Keratinocyte (primary cell): ENCODE results near the gene IRAK2. TPM values are rescaled to one million over a fixed set of nuclear protein-coding genes. Genes with fewer than 3 reads are reported as not detected.

Source experiments
- DNase-seq: peaks from one replicate; pipeline ENCODE4 v3.0.0-alpha.2; 2011; ENCODE audit warnings: low read depth, missing footprints, low spot score
- FAIRE-seq: peaks from 2 replicates; lab custom pipeline; 2011; peaks lifted over from hg19 to GRCh38; lab: Jason Lieb, UNC
- H2AFZ ChIP-seq: 2 replicates; pipeline ENCODE4 v1.6.0; 2012; ENCODE audit warnings: low read length, control low read depth, inconsistent platforms; ENCODE audit not compliant: control insufficient read depth
- H3K27ac ChIP-seq: 2 replicates; pipeline ENCODE4 v1.5.1; 2011; ENCODE audit warnings: low read length; ENCODE audit not compliant: control insufficient read depth, insufficient read depth
- H3K27me3 ChIP-seq: 3 replicates; pipeline ENCODE4 v1.6.0; 2011; ENCODE audit warnings: low read length; ENCODE audit not compliant: control insufficient read depth, insufficient read depth; ENCODE audit errors: extremely low read depth
- H3K36me3 ChIP-seq, 2 experiments: 2 replicates in 1 of 2; 3 replicates in 1 of 2; pipeline ENCODE4 v1.5.1; 2011; ENCODE audit warnings: low read length in 2 of 2, mild to moderate bottlenecking in 1 of 2; ENCODE audit not compliant: control insufficient read depth in 2 of 2, insufficient read depth in 2 of 2; ENCODE audit errors: extremely low read depth in 1 of 2
- H3K4me1 ChIP-seq: 3 replicates; pipeline ENCODE4 v1.5.1; 2011; ENCODE audit warnings: low read length; ENCODE audit not compliant: control insufficient read depth, insufficient read depth; ENCODE audit errors: extremely low read depth
- H3K4me2 ChIP-seq: 3 replicates; pipeline ENCODE4 v1.6.0; 2011; ENCODE audit warnings: low read depth, low read length; ENCODE audit not compliant: control insufficient read depth, insufficient read depth; ENCODE audit errors: extremely low read depth
- H3K4me3 ChIP-seq, 3 experiments: fragments of 200-600 bp in 1 of 3; sonication (generic) in 1 of 3; 2 replicates in 2 of 3; 3 replicates in 1 of 3; pipeline ENCODE4 v1.5.1; 2011 to 2016; ENCODE audit warnings: low read length in 3 of 3, mild to moderate bottlenecking in 3 of 3, control low read depth in 2 of 3, inconsistent platforms in 1 of 3, low read depth in 1 of 3, mixed read lengths in 1 of 3, mixed run types in 1 of 3, moderate library complexity in 1 of 3; ENCODE audit not compliant: control insufficient read depth in 2 of 3, insufficient read depth in 2 of 3; ENCODE audit errors: extremely low read depth in 1 of 3
- H3K79me2 ChIP-seq: 2 replicates; pipeline ENCODE4 v1.6.0; 2012; ENCODE audit warnings: low read length; ENCODE audit not compliant: control insufficient read depth, insufficient read depth
- H3K9ac ChIP-seq: 3 replicates; pipeline ENCODE4 v1.6.0; 2011; ENCODE audit warnings: low read length; ENCODE audit not compliant: control insufficient read depth, insufficient read depth; ENCODE audit errors: extremely low read depth
- H3K9me1 ChIP-seq: 3 replicates; pipeline ENCODE4 v1.6.0; 2011; ENCODE audit warnings: low read length; ENCODE audit not compliant: control insufficient read depth, insufficient read depth; ENCODE audit errors: extremely low read depth
- H3K9me3 ChIP-seq: 2 replicates; pipeline ENCODE4 v1.5.1; 2012; ENCODE audit warnings: low read depth, low read length; ENCODE audit not compliant: control insufficient read depth
- H4K20me1 ChIP-seq: 3 replicates; pipeline ENCODE4 v1.6.0; 2011; ENCODE audit warnings: low read length; ENCODE audit not compliant: control insufficient read depth, insufficient read depth; ENCODE audit errors: extremely low read depth
- CTCF ChIP-seq, 3 experiments: IDR thresholded peaks in 1 of 3; conservative IDR thresholded peaks in 1 of 3; optimal IDR thresholded peaks in 1 of 3; 2 replicates in 2 of 3; 3 replicates in 1 of 3; pipeline versions ENCODE3 to v1.5.1; 2011; ENCODE audit warnings: low read length in 3 of 3, mild to moderate bottlenecking in 3 of 3, moderate library complexity in 2 of 3, control low read depth in 1 of 3, inconsistent platforms in 1 of 3; ENCODE audit not compliant: insufficient read depth in 2 of 3; ENCODE audit errors: extremely low read depth in 1 of 3
- EZH2 ChIP-seq: IDR thresholded peaks from one replicate; pipeline ENCODE4 v1.6.1; 2012; ENCODE audit warnings: inconsistent platforms, mild to moderate bottlenecking, low read length, moderate library complexity
- dilution Hi-C: fragments of 300-500 bp; cut with MboI; formaldehyde crosslinking; loops from one replicate; pipeline ENCODE4 v1.7.0; 2020; ENCODE audit warnings: low sequenced_read_pairs; ENCODE audit not compliant: extremely low pct_ligation_motif_present
- polyA plus RNA-seq, 5 experiments: library from polyadenylated mRNA; depleted of rRNA in 3 of 5; stranded (reverse) in 3 of 5; stranded (forward) in 1 of 5; unstranded in 1 of 5; fragments of >200 nt; gene quantifications; 1 replicate in 1 of 5; 2 replicates in 3 of 5; 3 replicates in 1 of 5; pipeline versions ENCODE4 v1.2.1 to v1.2.3, GENCODE V29; 2011 to 2012; ENCODE audit warnings: missing spikeins in 2 of 5, low read depth in 1 of 5, low replicate concordance in 1 of 5

The IRAK2 gene
- polyA plus RNA-seq, 1 donor (not counting 4 experiments of a cell fraction or from before 2014, with no cell fraction given) = 3.5 TPM

DNA sequence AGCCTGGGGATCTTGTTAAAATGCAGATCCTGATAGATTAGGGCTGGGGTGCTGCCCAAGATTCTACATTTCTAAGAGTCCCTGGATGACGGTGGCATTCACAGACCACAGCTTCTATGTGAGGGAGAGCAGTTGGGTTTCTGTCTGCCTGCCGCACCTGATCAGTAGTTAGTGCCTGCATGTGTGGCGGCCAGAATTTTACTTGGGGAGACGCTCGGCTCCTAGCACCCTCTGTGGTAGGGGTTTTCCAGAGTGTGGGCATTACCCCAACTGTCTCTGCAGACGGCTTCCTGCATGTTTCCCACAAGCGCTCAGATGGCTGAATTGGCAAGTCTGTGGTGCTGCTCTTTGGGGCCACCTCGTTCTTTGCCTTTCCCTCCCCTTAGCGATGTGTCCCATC lies 119.8 kb downstream of the IRAK2 start:
- Histone ChIP-seq H3K36me3 (peaks cover 13 to 25% of the 10 kb centered on the region in 2 experiments), H3K4me1 (peaks cover 5% of the 10 kb centered on the region), H3K4me2 (no peak overlapping the region), H3K9me3 (no peaks in the 10 kb centered on the region), H4K20me1 (no peaks in the 10 kb centered on the region), H3K27ac (no peak overlapping the region), H3K9ac (no peak overlapping the region), H3K27me3 (no peaks in the 10 kb centered on the region), H3K79me2 (no peaks in the 10 kb centered on the region), H2AFZ (no peak overlapping the region), H3K4me3 (no peak overlapping the region), H3K9me1 (no peaks in the 10 kb centered on the region)
- TF ChIP-seq CTCF (optimal IDR thresholded peaks at IDR 0.05 in 1 of 3, IDR thresholded peaks at IDR 0.05 in 1 of 3, conservative IDR thresholded peaks at IDR 0.05 in 1 of 3; ENCODE audit: extremely low read depth in 1 of 3, insufficient read depth in 2 of 3, low read length in 3 of 3) (no peak), EZH2 (no peak)
- no peak for DNase-seq
- dilution Hi-C loops = no loop called here
- FAIRE-seq = no peak

DNA sequence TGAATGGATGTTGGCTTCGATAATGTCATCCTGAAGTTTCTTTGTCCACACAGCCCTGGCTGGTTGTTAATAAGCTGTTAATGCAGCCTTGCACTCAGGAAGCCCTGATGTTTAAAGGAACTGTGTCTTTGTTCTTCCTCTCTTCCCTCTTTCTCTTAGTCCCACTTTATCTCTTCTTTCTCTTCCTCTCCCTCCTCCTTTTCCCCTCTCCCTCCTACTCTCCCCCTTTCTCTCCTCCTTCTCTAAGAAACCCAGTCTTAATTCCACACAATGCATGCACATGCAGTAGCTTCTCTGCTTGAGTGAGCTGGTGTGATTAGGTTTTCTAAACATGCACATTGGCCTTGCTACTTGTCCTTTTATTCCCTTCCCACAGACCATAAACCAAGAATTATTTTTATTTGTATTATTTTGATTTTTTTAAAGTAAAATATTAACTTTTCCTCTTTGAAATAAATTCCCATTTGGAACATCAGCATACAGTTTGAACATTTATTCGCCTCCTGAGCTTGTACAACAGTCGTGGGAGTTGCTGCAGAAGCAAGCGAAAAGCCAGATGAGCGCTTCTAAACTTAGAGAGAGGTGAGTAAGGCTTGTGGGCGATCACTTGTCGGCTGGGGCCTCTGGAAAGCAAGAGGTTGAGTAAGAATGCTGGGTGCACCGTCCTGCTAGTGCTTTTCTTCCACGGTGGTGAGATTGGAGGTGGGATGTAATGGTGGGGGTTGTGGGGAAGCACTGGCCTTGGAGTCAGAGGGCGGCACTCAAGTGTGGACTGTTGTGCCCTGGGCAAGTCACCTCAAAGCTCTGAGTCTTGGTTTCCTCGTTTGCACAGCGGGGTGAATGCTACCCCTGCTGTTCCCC lies 120.8 kb downstream of the IRAK2 start:
- FAIRE-seq (no peak), DNase-seq (no peak)
- dilution Hi-C loops = no loop called here
- no peaks in the 10 kb centered on the region for H3K79me2 ChIP-seq
- no peak overlapping the region for H3K4me2 ChIP-seq
- no peak overlapping the region for H3K9ac ChIP-seq
- no peaks in the 10 kb centered on the region for H3K27me3 ChIP-seq
- no peaks in the 10 kb centered on the region for H4K20me1 ChIP-seq
- H3K4me1 ChIP-seq = peaks cover 5% of the 10 kb centered on the region
- H3K9me1 ChIP-seq = no peaks in the 10 kb centered on the region
- H3K4me3 ChIP-seq = no peak overlapping the region
- no peak overlapping the region for H2AFZ ChIP-seq
- TF ChIP-seq CTCF (optimal IDR thresholded peaks at IDR 0.05 in 1 of 3, IDR thresholded peaks at IDR 0.05 in 1 of 3, conservative IDR thresholded peaks at IDR 0.05 in 1 of 3; ENCODE audit: extremely low read depth in 1 of 3, insufficient read depth in 2 of 3, low read length in 3 of 3) (no peak), EZH2 (no peak)
- peaks cover 8 to 23% of the 10 kb centered on the region in 2 experiments for H3K36me3 ChIP-seq
- H3K27ac ChIP-seq = no peak overlapping the region
- H3K9me3 ChIP-seq = no peaks in the 10 kb centered on the region
